K562 (cell line): ENCODE data around the gene FLAD1. TPM values are rescaled to one million over a fixed set of nuclear protein-coding genes. Genes with fewer than 3 reads are reported as not detected.

Experiments used
- ATF4 ChIP-seq: fragments of 450-650 bp; formaldehyde crosslinking; IDR thresholded peaks from 2 replicates; pipeline ENCODE4 v1.4.0; 2022; ENCODE audit warnings: mild to moderate bottlenecking, moderate library complexity
- CEBPZ ChIP-seq: fragments of 150-350 bp; IDR thresholded peaks from 2 replicates; pipeline ENCODE4 v1.6.1; 2014; ENCODE audit warnings: low read depth, mild to moderate bottlenecking, low read length, borderline replicate concordance
- CXXC5 ChIP-seq: fragments of 250-450 bp; sonication (Bioruptor Pico); IDR thresholded peaks from 2 replicates; pipeline ENCODE4 v1.8.0; 2022; ENCODE audit warnings: inconsistent platforms, mild to moderate bottlenecking, moderate library complexity
- DDX20 ChIP-seq: fragments of 450-650 bp; IDR thresholded peaks from 2 replicates; pipeline ENCODE4 v1.6.1; 2016; ENCODE audit warnings: missing genetic modification characterization, low read depth, mild to moderate bottlenecking, missing compliant biosample characterization, moderate library complexity
- ETV6 ChIP-seq, 3 experiments: fragments of 150-350 bp in 1 of 3; sonication (generic) in 1 of 3; formaldehyde crosslinking in 1 of 3; IDR thresholded peaks; 2 replicates each; pipeline versions ENCODE4 v1.6.1 to v1.8.0; 2014 to 2022; ENCODE audit warnings: borderline replicate concordance in 2 of 3, low read depth in 2 of 3, antibody characterized with exemption in 1 of 3, low read length in 1 of 3, mild to moderate bottlenecking in 1 of 3, missing genetic modification reagents in 1 of 3
- FOXA3 ChIP-seq, 2 experiments: fragments of 450-650 bp in 1 of 2; sonication (generic) in 1 of 2; formaldehyde crosslinking; IDR thresholded peaks in 1 of 2; conservative IDR thresholded peaks in 1 of 2; 2 replicates each; pipeline versions ENCODE4 v1.4.0 to v1.8.0; 2020 to 2022; ENCODE audit warnings: mild to moderate bottlenecking in 2 of 2, missing genetic modification reagents in 1 of 2
- KAT7 ChIP-seq: sonication (generic); formaldehyde crosslinking; IDR thresholded peaks from 2 replicates; pipeline ENCODE4 v1.8.0; 2022; ENCODE audit warnings: missing genetic modification reagents, mild to moderate bottlenecking, borderline replicate concordance
- MIER1 ChIP-seq: fragments of 450-650 bp; IDR thresholded peaks from 2 replicates; pipeline ENCODE4 v1.6.1; 2016; ENCODE audit warnings: antibody characterized with exemption, mild to moderate bottlenecking, low read depth
- NCOA2 ChIP-seq, 2 experiments: fragments of 450-650 bp; IDR thresholded peaks; 2 replicates each; pipeline ENCODE4 v1.6.1; 2018; ENCODE audit warnings: mild to moderate bottlenecking in 2 of 2, moderate library complexity in 1 of 2; ENCODE audit not compliant: partially characterized antibody in 2 of 2
- NFE2L1 ChIP-seq: fragments of 450-650 bp; IDR thresholded peaks from 2 replicates; pipeline ENCODE4 v1.6.1; 2016; ENCODE audit warnings: missing genetic modification characterization, low read depth, mild to moderate bottlenecking, missing compliant biosample characterization, moderate library complexity, borderline replicate concordance
- PHF20 ChIP-seq: fragments of 450-650 bp; IDR thresholded peaks from 2 replicates; pipeline ENCODE4 v1.6.1; 2018; ENCODE audit not compliant: partially characterized antibody
- PHTF2 ChIP-seq: fragments of 250-450 bp; sonication (Bioruptor Pico); IDR thresholded peaks from 2 replicates; pipeline ENCODE4 v1.5.0; 2021; ENCODE audit warnings: mild to moderate bottlenecking
- PYGO2 ChIP-seq: fragments of 450-650 bp; IDR thresholded peaks from 2 replicates; pipeline ENCODE4 v1.6.1; 2016; ENCODE audit warnings: mild to moderate bottlenecking, missing genetic modification characterization, moderate library complexity, missing compliant biosample characterization
- RFX7 ChIP-seq: fragments of 250-450 bp; sonication (Bioruptor Pico); IDR thresholded peaks from 2 replicates; pipeline ENCODE4 v1.5.1; 2021; ENCODE audit warnings: mild to moderate bottlenecking
- TCFL5 ChIP-seq: fragments of 250-450 bp; sonication (Bioruptor Pico); conservative IDR thresholded peaks from 2 replicates; pipeline ENCODE4 v1.6.1; 2021; ENCODE audit warnings: mild to moderate bottlenecking, moderate library complexity, matching md5 sums
- TEAD1 ChIP-seq, 2 experiments: fragments of 450-650 bp in 1 of 2; sonication (generic) in 1 of 2; formaldehyde crosslinking; IDR thresholded peaks; 2 replicates each; pipeline versions ENCODE4 v1.4.0 to v1.8.0; 2020 to 2022; ENCODE audit warnings: mild to moderate bottlenecking in 2 of 2, missing genetic modification reagents in 1 of 2
- TOE1 ChIP-seq, 2 experiments: fragments of 450-650 bp in 1 of 2; sonication (generic) in 1 of 2; formaldehyde crosslinking in 1 of 2; IDR thresholded peaks; 2 replicates each; pipeline versions ENCODE4 v1.7.1 to v1.8.0; 2016 to 2022; ENCODE audit warnings: borderline replicate concordance in 2 of 2, mild to moderate bottlenecking in 2 of 2, antibody characterized with exemption in 1 of 2, inconsistent platforms in 1 of 2, low read depth in 1 of 2, missing genetic modification reagents in 1 of 2, moderate library complexity in 1 of 2
- UBTF ChIP-seq, 2 experiments: IDR thresholded peaks; 2 replicates each; pipeline ENCODE4 v1.6.1; 2012; ENCODE audit warnings: improper control_type of control experiment in 2 of 2, low read depth in 2 of 2, low read length in 2 of 2, borderline replicate concordance in 1 of 2
- ZBTB8A ChIP-seq: fragments of 450-650 bp; IDR thresholded peaks from 2 replicates; pipeline ENCODE4 v1.6.1; 2018; ENCODE audit warnings: mild to moderate bottlenecking, moderate library complexity; ENCODE audit not compliant: partially characterized antibody
- polyA plus RNA-seq, 8 experiments: library from polyadenylated mRNA; depleted of rRNA in 4 of 8; stranded (reverse) in 5 of 8; unstranded in 3 of 8; fragments of >200 nt; fragmentation: Nextera tagmentation in 2 of 8; fragmentation: Illumina TruSeq in 1 of 8; extraction: Ambion mirVana in 2 of 8; extraction: Trizol in 1 of 8; gene quantifications; 2 replicates each; pipeline versions ENCODE4 v1.2.1 to v1.2.3, GENCODE V29; 2011 to 2014; ENCODE audit warnings: inconsistent platforms in 1 of 8, missing spikeins in 1 of 8
- total RNA-seq, 7 experiments: library from RNA; depleted of rRNA in 6 of 7; stranded (reverse); fragments of >200 nt in 6 of 7; fragmentation: Illumina TruSeq in 2 of 7; extraction: Trizol in 2 of 7; gene quantifications; 2 replicates each; pipeline versions ENCODE4 v1.2.1 to v1.2.3, GENCODE V29; 2011 to 2021; ENCODE audit warnings: low replicate concordance in 1 of 7

FLAD1 gene
- total and polyA plus RNA-seq, 9 of the 15 experiments (the other 6 are each of a cell fraction or from before 2014, with no cell fraction given) = 24.9 to 85.8 (median 67.0) TPM

GRCh38 chr1:155004352-155005075 lies 21.4 kb downstream of the FLAD1 start (continued):
- TF ChIP-seq CEBPZ = no peak
- TF ChIP-seq RFX7 (CRISPR knock-in tag) = no peak
- TF ChIP-seq NCOA2 (IDR thresholded peaks at IDR 0.05; ENCODE audit: partially characterized antibody in 2 of 2) = no peak
- TF ChIP-seq KAT7 (CRISPR knock-in tag) = no peak
- no peak for TF ChIP-seq DDX20 (tag)
- TF ChIP-seq ZBTB8A = no peak
- TF ChIP-seq ETV6 (IDR thresholded peaks at IDR 0.05; ENCODE audit: borderline replicate concordance in 1 of 2, low read depth in 2 of 2, low read length in 1 of 2) = no peak
- TF ChIP-seq ETV6 (CRISPR knock-in tag; IDR thresholded peaks at IDR 0.05; ENCODE audit: borderline replicate concordance) = no peak
- no peak for TF ChIP-seq TEAD1 (CRISPR knock-in tag; IDR thresholded peaks at IDR 0.05)
- peak; percentile 55 for TF ChIP-seq ATF4 (CRISPR knock-in tag)
- no peak for TF ChIP-seq TCFL5 (CRISPR knock-in tag)
- TF ChIP-seq FOXA3 (CRISPR knock-in tag; conservative IDR thresholded peaks at IDR 0.05 in 1 of 2, IDR thresholded peaks at IDR 0.05 in 1 of 2) = no peak
- 0 out of 2 replicates have a peak, but pooled peaks have one; percentile 38 for TF ChIP-seq TOE1 (IDR thresholded peaks at IDR 0.05; ENCODE audit: borderline replicate concordance)
- no peak for TF ChIP-seq TOE1 (CRISPR knock-in tag; IDR thresholded peaks at IDR 0.05; ENCODE audit: borderline replicate concordance, low read depth)
- TF ChIP-seq PHF20 = no peak
- TF ChIP-seq UBTF (IDR thresholded peaks at IDR 0.05; ENCODE audit: borderline replicate concordance in 1 of 2, low read depth in 2 of 2, low read length in 2 of 2) = no peak
- TF ChIP-seq CXXC5 (CRISPR knock-in tag) = 0 out of 2 replicates have a peak, but pooled peaks have one; percentile 38
- TF ChIP-seq MIER1 = no peak
- TF ChIP-seq PYGO2 (tag) = 0 out of 2 replicates have a peak, but pooled peaks have one; percentile 18
- no peak for TF ChIP-seq NFE2L1 (tag)
- no peak for TF ChIP-seq PHTF2
